Left ventricle myocardium inferior (tissue), 1 donor: ENCODE measurements around the gene HTR2A. TPM values are rescaled to one million over a fixed set of nuclear protein-coding genes. Genes with fewer than 3 reads are reported as not detected.

Experiments
- DNase-seq: peaks from one replicate; pipeline ENCODE4 v3.0.0-alpha.2; 2020
- H3K27ac ChIP-seq: fragments of 200-600 bp; replicated peaks from 2 replicates; pipeline ENCODE4 v1.8.0; 2021
- H3K27me3 ChIP-seq: fragments of 200-600 bp; 2 replicates; pipeline ENCODE4 v1.8.0; 2021; ENCODE audit warnings: low read depth
- H3K36me3 ChIP-seq: fragments of 200-600 bp; 2 replicates; pipeline ENCODE4 v1.8.0; 2021
- H3K4me1 ChIP-seq: fragments of 200-600 bp; 2 replicates; pipeline ENCODE4 v1.8.0; 2021
- H3K4me3 ChIP-seq: fragments of 200-600 bp; 2 replicates; pipeline ENCODE4 v1.8.0; 2021; ENCODE audit warnings: mild to moderate bottlenecking, moderate library complexity
- H3K9me3 ChIP-seq: fragments of 200-600 bp; replicated peaks from 2 replicates; pipeline ENCODE4 v1.8.0; 2021
- intact Hi-C: fragments of 100-400 bp; cut with micrococcal nuclease; formaldehyde crosslinking; loops from one replicate; pipeline ENCODE4 v1.11.0; 2022
- total RNA-seq: library from RNA; stranded (reverse); fragmentation: NEBNext Ultra II Directional; extraction: Animal tissue kit (Norgen Biotek cat#: 25700); gene quantifications from one replicate; pipeline ENCODE4 v1.2.1, GENCODE V29; 2021
- TF ChIP-seq, protein P1 (sequence below): fragments of 200-600 bp; IDR thresholded peaks from 2 replicates; pipeline ENCODE4 v1.8.0; 2021; ENCODE audit warnings: antibody characterized with exemption, mild to moderate bottlenecking, borderline replicate concordance
- donor health status: DM: no; HTN: yes; CAD: no; lungs with severe emphysema.

HTR2A gene
- total RNA-seq, 1 donor from 2014 or later, result 0.11 TPM

DNA sequence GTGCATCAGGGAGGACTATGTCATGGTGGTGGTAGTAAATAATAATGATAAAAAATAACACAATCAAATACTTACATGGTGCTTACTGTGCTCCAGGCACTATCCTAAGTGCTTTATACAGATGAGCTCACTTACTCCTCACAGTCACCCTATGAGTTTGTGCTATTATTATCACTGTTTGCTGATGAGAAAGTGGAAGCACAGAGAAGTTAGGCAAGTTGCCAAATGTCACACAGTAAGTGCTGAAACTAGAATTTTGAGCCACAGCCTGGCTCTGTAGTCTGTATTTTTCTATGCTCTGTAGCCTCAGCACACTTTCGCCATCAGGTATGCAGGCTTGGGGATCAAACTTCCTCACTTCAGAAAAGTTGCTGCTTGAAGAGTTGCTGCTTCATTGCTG, 46.6 kb downstream of the HTR2A start:
- Histone ChIP-seq H3K36me3 (no peaks in the 10 kb centered on the region), H3K9me3 (no peaks in the 10 kb centered on the region), H3K27ac (no peak overlapping the region), H3K4me1 (peaks cover 4% of the 10 kb centered on the region), H3K4me3 (no peak overlapping the region), H3K27me3 (peaks cover 30% of the 10 kb centered on the region)
- intact Hi-C loops, result no loop called here
- no peak for DNase-seq
- TF ChIP-seq, protein P1, sequence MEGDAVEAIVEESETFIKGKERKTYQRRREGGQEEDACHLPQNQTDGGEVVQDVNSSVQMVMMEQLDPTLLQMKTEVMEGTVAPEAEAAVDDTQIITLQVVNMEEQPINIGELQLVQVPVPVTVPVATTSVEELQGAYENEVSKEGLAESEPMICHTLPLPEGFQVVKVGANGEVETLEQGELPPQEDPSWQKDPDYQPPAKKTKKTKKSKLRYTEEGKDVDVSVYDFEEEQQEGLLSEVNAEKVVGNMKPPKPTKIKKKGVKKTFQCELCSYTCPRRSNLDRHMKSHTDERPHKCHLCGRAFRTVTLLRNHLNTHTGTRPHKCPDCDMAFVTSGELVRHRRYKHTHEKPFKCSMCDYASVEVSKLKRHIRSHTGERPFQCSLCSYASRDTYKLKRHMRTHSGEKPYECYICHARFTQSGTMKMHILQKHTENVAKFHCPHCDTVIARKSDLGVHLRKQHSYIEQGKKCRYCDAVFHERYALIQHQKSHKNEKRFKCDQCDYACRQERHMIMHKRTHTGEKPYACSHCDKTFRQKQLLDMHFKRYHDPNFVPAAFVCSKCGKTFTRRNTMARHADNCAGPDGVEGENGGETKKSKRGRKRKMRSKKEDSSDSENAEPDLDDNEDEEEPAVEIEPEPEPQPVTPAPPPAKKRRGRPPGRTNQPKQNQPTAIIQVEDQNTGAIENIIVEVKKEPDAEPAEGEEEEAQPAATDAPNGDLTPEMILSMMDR, result no peak

DNA sequence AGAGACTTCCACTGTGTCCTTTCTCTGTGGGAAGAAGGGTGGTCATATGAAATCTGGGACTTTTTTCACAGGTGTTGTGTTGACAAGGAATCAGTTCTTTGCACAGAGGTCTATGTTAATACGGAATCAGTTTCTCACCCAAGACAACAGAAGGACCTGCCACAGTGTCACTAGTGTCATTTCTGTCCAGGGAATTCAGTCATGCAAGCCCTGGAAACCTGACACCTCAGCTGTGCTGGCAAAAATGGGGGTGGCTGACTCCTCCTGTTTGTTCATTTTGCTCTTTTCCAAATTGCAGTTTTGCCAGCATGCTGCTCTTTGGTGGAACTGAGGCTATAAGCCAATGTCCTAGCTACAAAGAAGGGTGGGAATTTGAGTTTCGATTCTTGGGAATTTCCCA, 50.1 kb downstream of the HTR2A start:
- TF ChIP-seq, protein P1, result no peak
- intact Hi-C loops, result no loop called here
- Histone ChIP-seq H3K4me3 (no peak overlapping the region), H3K36me3 (no peaks in the 10 kb centered on the region), H3K9me3 (no peaks in the 10 kb centered on the region), H3K27ac (no peak overlapping the region), H3K27me3 (peaks cover 16% of the 10 kb centered on the region), H3K4me1 (peaks cover 4% of the 10 kb centered on the region)
- no peak for DNase-seq

DNA sequence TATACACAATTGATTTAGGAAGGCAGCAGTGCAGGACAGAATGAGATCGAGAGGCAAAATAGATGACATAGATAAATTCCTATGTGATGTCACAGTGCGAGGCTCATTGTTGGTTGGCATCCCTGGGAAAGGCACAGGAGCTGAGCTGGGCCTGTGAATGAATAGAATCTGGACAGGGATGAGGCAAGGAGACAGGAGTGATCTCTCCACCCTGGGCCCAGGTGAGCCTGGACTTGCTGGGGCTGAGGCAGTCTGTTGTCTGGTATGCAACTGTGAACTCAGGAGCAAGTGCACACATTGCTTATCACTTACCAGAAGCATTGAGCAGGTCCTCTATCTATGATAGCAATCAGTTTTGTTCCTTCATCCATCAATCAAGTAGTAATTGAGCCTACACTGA, 51.7 kb downstream of the HTR2A start:
- no peak for DNase-seq
- intact Hi-C loops, result no loop called here
- TF ChIP-seq, protein P1, result no peak

DNA sequence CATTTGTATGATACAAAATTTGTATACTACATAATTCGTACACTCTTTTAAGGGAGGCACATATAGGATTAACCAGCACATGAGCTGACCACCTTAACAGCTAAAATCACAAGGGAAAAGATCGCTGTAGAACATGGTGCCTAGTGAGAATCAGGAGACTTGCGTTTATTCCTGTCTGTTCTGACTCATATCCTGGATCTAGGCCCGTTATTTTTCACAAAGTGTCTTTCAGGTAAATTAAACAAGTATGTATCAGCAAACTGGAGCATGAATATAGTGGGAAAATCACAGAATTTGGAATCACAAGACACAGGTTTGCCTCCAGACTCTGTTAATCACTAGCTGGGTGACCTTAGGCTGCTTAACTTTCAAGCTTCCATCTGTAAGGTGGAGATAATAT, 52.4 kb downstream of the HTR2A start:
- Histone ChIP-seq H3K9me3 (no peaks in the 10 kb centered on the region), H3K36me3 (no peaks in the 10 kb centered on the region), H3K27me3 (peaks cover 20% of the 10 kb centered on the region), H3K27ac (no peak overlapping the region), H3K4me3 (no peak overlapping the region), H3K4me1 (no peaks in the 10 kb centered on the region)
- DNase-seq, result no peak
- intact Hi-C loops, result no loop called here
- TF ChIP-seq, protein P1, result no peak

More for the DNA sequence above, 51.7 kb downstream of the HTR2A start:
- Histone ChIP-seq H3K4me3 (no peak overlapping the region), H3K4me1 (peaks cover under 1% of the 10 kb centered on the region), H3K27me3 (peaks cover 20% of the 10 kb centered on the region), H3K36me3 (no peaks in the 10 kb centered on the region), H3K27ac (no peak overlapping the region), H3K9me3 (no peaks in the 10 kb centered on the region)

DNA sequence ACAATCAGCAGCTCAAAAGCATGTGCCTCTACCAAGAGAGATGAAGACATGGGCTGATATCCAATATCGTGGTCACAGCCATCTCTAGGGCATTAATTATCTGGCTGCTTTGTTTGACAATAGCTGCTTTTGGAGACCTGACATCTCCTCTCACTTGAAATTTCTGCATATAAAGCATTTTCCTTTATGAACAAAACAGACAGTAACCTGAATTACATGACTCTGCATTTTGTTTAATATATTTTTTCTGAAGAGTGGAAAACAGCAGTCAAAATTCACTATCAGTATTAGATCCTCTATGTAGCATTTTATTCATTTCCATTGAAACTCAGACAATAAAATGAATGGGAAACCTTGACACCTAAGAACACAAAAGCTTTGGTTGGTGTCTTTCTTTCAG, 57.5 kb downstream of the HTR2A start:
- H3K4me3 ChIP-seq, result no peak overlapping the region
- peaks cover 20% of the 10 kb centered on the region for H3K27me3 ChIP-seq
- no peaks in the 10 kb centered on the region for H3K9me3 ChIP-seq
- no peak for DNase-seq
- intact Hi-C loops, result no loop called here
- TF ChIP-seq, protein P1, result no peak
- H3K36me3 ChIP-seq, result no peaks in the 10 kb centered on the region
- H3K4me1 ChIP-seq, result no peaks in the 10 kb centered on the region
- H3K27ac ChIP-seq, result no peak overlapping the region

DNA sequence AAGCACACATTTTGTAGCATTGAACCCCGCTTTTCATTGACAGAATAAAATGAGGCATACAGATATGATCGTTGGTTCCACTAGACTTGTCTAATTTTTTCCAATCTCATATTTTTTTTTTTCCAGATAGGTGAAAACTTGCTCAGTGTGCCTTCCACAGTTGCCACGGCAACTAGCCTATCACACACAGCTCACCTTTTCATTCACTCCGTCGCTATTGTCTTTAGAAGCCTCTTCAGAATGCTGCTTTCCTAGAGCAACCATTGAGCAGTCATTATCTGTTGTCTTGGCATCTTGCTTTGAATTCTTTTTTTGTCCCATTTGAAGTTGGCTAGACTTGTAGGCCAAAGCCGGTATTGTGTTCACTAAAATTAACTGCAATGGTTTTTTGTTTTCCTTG, 62.2 kb downstream of the HTR2A start:
- no peak overlapping the region for H3K27ac ChIP-seq
- intact Hi-C loops, result no loop called here
- TF ChIP-seq, protein P1, result no peak
- H3K9me3 ChIP-seq, result no peaks in the 10 kb centered on the region
- no peak overlapping the region for H3K4me3 ChIP-seq
- H3K36me3 ChIP-seq, result no peaks in the 10 kb centered on the region
- no peaks in the 10 kb centered on the region for H3K4me1 ChIP-seq
- no peaks in the 10 kb centered on the region for H3K27me3 ChIP-seq
- DNase-seq, result no peak
